GM12878 (cell line): Measurements from ENCODE around the gene GET3. TPM values are rescaled to one million over a fixed set of nuclear protein-coding genes. Genes with fewer than 3 reads are reported as not detected.

Experiments
- BMI1 ChIP-seq: fragments of 450-650 bp; IDR thresholded peaks from 2 replicates; pipeline ENCODE4 v1.6.1; 2016; ENCODE audit warnings: mild to moderate bottlenecking, moderate library complexity, borderline replicate concordance
- CHD1 ChIP-seq: IDR thresholded peaks from 2 replicates; pipeline ENCODE4 v1.6.1; 2012; ENCODE audit warnings: low read depth, low read length, improper control_type of control experiment
- ESRRA ChIP-seq: IDR thresholded peaks from 2 replicates; pipeline ENCODE4 v1.6.1; 2012; ENCODE audit warnings: mild to moderate bottlenecking, low read length, improper control_type of control experiment
- GABPA ChIP-seq: IDR thresholded peaks from 2 replicates; pipeline ENCODE4 v1.6.1; 2014; ENCODE audit warnings: antibody characterized with exemption, low read depth, mild to moderate bottlenecking, inconsistent platforms
- NFXL1 ChIP-seq: fragments of 450-650 bp; IDR thresholded peaks from 2 replicates; pipeline ENCODE4 v1.6.1; 2017; ENCODE audit warnings: antibody characterized with exemption, mild to moderate bottlenecking, borderline replicate concordance
- NFYB ChIP-seq: IDR thresholded peaks from 2 replicates; pipeline ENCODE4 v1.6.1; 2011; ENCODE audit warnings: low read depth, mild to moderate bottlenecking, low read length, improper control_type of control experiment, moderate library complexity; ENCODE audit not compliant: insufficient read depth
- PML ChIP-seq: IDR thresholded peaks from 2 replicates; pipeline ENCODE4 v1.6.1; 2012; ENCODE audit warnings: low read length, inconsistent platforms
- POLR2A ChIP-seq: IDR thresholded peaks from 2 replicates; pipeline ENCODE4 v1.6.1; 2011; ENCODE audit warnings: low read depth, mild to moderate bottlenecking, low read length
- POLR2AphosphoS2 ChIP-seq: IDR thresholded peaks from 2 replicates; pipeline ENCODE4 v1.6.1; 2011; ENCODE audit warnings: low read depth, mild to moderate bottlenecking, low read length, improper control_type of control experiment, moderate library complexity
- RBBP5 ChIP-seq: fragments of 200-600 bp; sonication (generic); conservative IDR thresholded peaks from 2 replicates; pipeline ENCODE4 v1.6.1; 2016
- RELA ChIP-seq: fragments of 450-650 bp; IDR thresholded peaks from 2 replicates; pipeline ENCODE4 v1.8.0; 2014; ENCODE audit warnings: borderline replicate concordance; ENCODE audit not compliant: partially characterized antibody
- SREBF1 ChIP-seq: IDR thresholded peaks from 2 replicates; pipeline ENCODE4 v1.6.1; 2012; ENCODE audit warnings: mild to moderate bottlenecking, low read length
- SREBF2 ChIP-seq: IDR thresholded peaks from 2 replicates; pipeline ENCODE4 v1.6.1; 2012; ENCODE audit warnings: mild to moderate bottlenecking, low read length
- STAT3 ChIP-seq: IDR thresholded peaks from 2 replicates; pipeline ENCODE4 v1.6.1; 2011; ENCODE audit warnings: low read depth, low read length, improper control_type of control experiment
- SUPT20H ChIP-seq: IDR thresholded peaks from 2 replicates; pipeline ENCODE4 v1.6.1; 2011; ENCODE audit warnings: low read depth, mild to moderate bottlenecking, low read length, moderate library complexity, borderline replicate concordance; ENCODE audit not compliant: control insufficient read depth
- SUZ12 ChIP-seq: fragments of 200-600 bp; sonication (generic); IDR thresholded peaks from one replicate; pipeline ENCODE4 v1.6.1; 2018; ENCODE audit warnings: antibody characterized with exemption, mild to moderate bottlenecking; ENCODE audit not compliant: unreplicated experiment
- YBX1 ChIP-seq: fragments of 450-650 bp; IDR thresholded peaks from 2 replicates; pipeline ENCODE4 v1.6.1; 2016; ENCODE audit warnings: antibody characterized with exemption
- polyA plus RNA-seq, 11 experiments: library from polyadenylated mRNA; depleted of rRNA in 4 of 11; unstranded in 6 of 11; stranded (reverse) in 5 of 11; fragments of >200 nt; fragmentation: Nextera tagmentation in 4 of 11; fragmentation: Illumina TruSeq in 1 of 11; extraction: Ambion mirVana in 4 of 11; extraction: Trizol in 1 of 11; gene quantifications; 1 replicate in 1 of 11; 2 replicates in 10 of 11; pipeline versions ENCODE4 v1.2.1 to v1.2.3, GENCODE V29; 2011 to 2016; ENCODE audit warnings: inconsistent platforms in 2 of 11, missing spikeins in 2 of 11, low read depth in 1 of 11
- total RNA-seq, 4 experiments: library from RNA; depleted of rRNA in 3 of 4; stranded (reverse); fragments of >200 nt in 3 of 4; fragmentation: Illumina TruSeq in 1 of 4; extraction: Trizol in 1 of 4; gene quantifications; 2 replicates each; pipeline versions ENCODE4 v1.2.1 to v1.2.3, GENCODE V29; 2013 to 2021
- TF ChIP-seq, protein P1 (sequence below): fragments of 450-650 bp; IDR thresholded peaks from 2 replicates; pipeline ENCODE4 v1.6.1; 2017; ENCODE audit warnings: mild to moderate bottlenecking, moderate library complexity
- TF ChIP-seq, protein P2 (sequence below): IDR thresholded peaks from 2 replicates; pipeline ENCODE4 v1.6.1; 2011; ENCODE audit warnings: borderline replicate concordance, low read depth, mild to moderate bottlenecking, moderate library complexity, low read length; ENCODE audit not compliant: insufficient read depth, poor library complexity, severe bottlenecking
- TF ChIP-seq, protein P3 (sequence below): fragments of 450-650 bp; conservative IDR thresholded peaks from 2 replicates; pipeline ENCODE4 v1.6.1; 2017; ENCODE audit warnings: mild to moderate bottlenecking, moderate library complexity

The GET3 gene
- total and polyA plus RNA-seq, 10 of the 15 experiments (the other 5 are each of a cell fraction or from before 2014, with no cell fraction given): 14.5 to 144 (median 97.2) TPM

DNA sequence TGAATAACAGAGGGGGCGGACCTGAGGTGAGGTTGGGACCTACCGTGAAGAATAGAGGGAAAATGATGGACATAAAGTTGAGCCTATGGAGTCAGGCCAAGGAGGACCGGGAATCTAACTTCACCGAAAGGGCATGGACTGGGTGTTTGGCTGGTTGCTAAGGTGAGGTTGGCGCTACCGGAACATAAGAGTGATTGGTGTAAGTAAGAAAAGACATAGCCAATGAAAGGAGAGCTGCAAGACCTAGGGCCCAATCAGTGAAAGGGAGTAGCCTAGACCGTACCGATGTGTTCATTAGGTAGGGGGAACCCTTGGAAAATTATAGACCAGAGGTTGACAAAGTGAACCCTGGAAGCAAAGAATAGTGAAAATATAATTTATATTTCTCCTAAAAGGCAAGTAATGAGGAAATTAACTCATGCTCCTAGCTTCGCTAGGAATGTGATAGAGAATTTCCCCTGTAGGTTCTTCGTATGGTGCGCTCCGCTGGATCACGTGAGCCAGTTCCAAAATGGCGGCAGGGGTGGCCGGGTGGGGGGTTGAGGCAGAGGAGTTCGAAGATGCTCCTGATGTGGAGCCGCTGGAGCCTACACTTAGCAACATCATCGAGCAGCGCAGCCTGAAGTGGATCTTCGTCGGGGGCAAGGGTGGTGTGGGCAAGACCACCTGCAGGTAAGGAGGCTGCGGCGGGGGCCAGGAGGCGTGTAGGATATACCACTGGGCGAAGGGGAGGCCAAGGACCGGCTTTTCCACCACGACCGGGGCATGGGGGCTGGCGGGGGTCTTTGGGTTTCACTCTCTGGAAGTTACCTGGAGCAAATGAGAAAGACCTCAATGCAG, at the start of gene GET3 (continued):
- TF ChIP-seq, protein P1, sequence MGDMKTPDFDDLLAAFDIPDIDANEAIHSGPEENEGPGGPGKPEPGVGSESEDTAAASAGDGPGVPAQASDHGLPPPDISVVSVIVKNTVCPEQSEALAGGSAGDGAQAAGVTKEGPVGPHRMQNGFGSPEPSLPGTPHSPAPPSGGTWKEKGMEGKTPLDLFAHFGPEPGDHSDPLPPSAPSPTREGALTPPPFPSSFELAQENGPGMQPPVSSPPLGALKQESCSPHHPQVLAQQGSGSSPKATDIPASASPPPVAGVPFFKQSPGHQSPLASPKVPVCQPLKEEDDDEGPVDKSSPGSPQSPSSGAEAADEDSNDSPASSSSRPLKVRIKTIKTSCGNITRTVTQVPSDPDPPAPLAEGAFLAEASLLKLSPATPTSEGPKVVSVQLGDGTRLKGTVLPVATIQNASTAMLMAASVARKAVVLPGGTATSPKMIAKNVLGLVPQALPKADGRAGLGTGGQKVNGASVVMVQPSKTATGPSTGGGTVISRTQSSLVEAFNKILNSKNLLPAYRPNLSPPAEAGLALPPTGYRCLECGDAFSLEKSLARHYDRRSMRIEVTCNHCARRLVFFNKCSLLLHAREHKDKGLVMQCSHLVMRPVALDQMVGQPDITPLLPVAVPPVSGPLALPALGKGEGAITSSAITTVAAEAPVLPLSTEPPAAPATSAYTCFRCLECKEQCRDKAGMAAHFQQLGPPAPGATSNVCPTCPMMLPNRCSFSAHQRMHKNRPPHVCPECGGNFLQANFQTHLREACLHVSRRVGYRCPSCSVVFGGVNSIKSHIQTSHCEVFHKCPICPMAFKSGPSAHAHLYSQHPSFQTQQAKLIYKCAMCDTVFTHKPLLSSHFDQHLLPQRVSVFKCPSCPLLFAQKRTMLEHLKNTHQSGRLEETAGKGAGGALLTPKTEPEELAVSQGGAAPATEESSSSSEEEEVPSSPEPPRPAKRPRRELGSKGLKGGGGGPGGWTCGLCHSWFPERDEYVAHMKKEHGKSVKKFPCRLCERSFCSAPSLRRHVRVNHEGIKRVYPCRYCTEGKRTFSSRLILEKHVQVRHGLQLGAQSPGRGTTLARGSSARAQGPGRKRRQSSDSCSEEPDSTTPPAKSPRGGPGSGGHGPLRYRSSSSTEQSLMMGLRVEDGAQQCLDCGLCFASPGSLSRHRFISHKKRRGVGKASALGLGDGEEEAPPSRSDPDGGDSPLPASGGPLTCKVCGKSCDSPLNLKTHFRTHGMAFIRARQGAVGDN: no peak
- peak; percentile 32; the same call in 1 of the 2 replicates for TF ChIP-seq PML
- no peak for TF ChIP-seq SREBF2
- no peak for TF ChIP-seq ESRRA
- TF ChIP-seq NFXL1: no peak
- 0 out of 2 replicates have a peak, but pooled peaks have one; percentile 10 for TF ChIP-seq POLR2AphosphoS2
- TF ChIP-seq RELA: peak; percentile 66
- TF ChIP-seq YBX1: no peak
- 0 out of 2 replicates have a peak, but pooled peaks have one; percentile 41 for TF ChIP-seq GABPA
- TF ChIP-seq, protein P2, sequence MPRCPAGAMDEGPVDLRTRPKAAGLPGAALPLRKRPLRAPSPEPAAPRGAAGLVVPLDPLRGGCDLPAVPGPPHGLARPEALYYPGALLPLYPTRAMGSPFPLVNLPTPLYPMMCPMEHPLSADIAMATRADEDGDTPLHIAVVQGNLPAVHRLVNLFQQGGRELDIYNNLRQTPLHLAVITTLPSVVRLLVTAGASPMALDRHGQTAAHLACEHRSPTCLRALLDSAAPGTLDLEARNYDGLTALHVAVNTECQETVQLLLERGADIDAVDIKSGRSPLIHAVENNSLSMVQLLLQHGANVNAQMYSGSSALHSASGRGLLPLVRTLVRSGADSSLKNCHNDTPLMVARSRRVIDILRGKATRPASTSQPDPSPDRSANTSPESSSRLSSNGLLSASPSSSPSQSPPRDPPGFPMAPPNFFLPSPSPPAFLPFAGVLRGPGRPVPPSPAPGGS: no peak
- no peak for TF ChIP-seq SUPT20H
- TF ChIP-seq POLR2A: peak; percentile 93
- peak; percentile 97 for TF ChIP-seq SREBF1
- no peak for TF ChIP-seq SUZ12
- TF ChIP-seq RBBP5: no peak
- TF ChIP-seq CHD1: peak; percentile 97
- no peak for TF ChIP-seq STAT3
- peak; percentile 93 for TF ChIP-seq NFYB
- TF ChIP-seq BMI1: peak; percentile 88
- TF ChIP-seq, protein P3, sequence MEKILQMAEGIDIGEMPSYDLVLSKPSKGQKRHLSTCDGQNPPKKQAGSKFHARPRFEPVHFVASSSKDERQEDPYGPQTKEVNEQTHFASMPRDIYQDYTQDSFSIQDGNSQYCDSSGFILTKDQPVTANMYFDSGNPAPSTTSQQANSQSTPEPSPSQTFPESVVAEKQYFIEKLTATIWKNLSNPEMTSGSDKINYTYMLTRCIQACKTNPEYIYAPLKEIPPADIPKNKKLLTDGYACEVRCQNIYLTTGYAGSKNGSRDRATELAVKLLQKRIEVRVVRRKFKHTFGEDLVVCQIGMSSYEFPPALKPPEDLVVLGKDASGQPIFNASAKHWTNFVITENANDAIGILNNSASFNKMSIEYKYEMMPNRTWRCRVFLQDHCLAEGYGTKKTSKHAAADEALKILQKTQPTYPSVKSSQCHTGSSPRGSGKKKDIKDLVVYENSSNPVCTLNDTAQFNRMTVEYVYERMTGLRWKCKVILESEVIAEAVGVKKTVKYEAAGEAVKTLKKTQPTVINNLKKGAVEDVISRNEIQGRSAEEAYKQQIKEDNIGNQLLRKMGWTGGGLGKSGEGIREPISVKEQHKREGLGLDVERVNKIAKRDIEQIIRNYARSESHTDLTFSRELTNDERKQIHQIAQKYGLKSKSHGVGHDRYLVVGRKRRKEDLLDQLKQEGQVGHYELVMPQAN: peak; percentile 79
